PFSK-1 (cell line): ENCODE results near the gene VDAC2.

Experiments used
- POLR2AphosphoS5 ChIP-seq: IDR thresholded peaks from 2 replicates; pipeline ENCODE4 v1.6.1; 2012; ENCODE audit warnings: low read depth, mild to moderate bottlenecking, control low read depth, low read length, moderate library complexity
- REST ChIP-seq, 2 experiments: IDR thresholded peaks; 2 replicates each; pipeline versions ENCODE4 v1.6.1 to v1.8.0; 2011 to 2012; ENCODE audit warnings: low read depth in 2 of 2, low read length in 2 of 2, control low read depth in 1 of 2, inconsistent platforms in 1 of 2, mild to moderate bottlenecking in 1 of 2, moderate library complexity in 1 of 2; ENCODE audit not compliant: insufficient read depth in 1 of 2
- SIN3A ChIP-seq: IDR thresholded peaks from 2 replicates; pipeline ENCODE4 v1.6.1; 2012; ENCODE audit warnings: mild to moderate bottlenecking, low read length, moderate library complexity, borderline replicate concordance; ENCODE audit not compliant: insufficient read depth
- TAF1 ChIP-seq: IDR thresholded peaks from 2 replicates; pipeline ENCODE4 v1.6.1; 2012; ENCODE audit warnings: low read length, control low read depth, borderline replicate concordance; ENCODE audit not compliant: insufficient read depth

- TF ChIP-seq REST (IDR thresholded peaks at IDR 0.05; ENCODE audit: insufficient read depth in 1 of 2, low read depth in 2 of 2, low read length in 2 of 2): no peak
- no peak for TF ChIP-seq POLR2AphosphoS5
- TF ChIP-seq SIN3A: no peak
- no peak for TF ChIP-seq TAF1
Observed at GRCh38 chr10:75272094-75272493, 61.5 kb downstream of the VDAC2 start.
